Measurements from ENCODE around the gene CTPS2.

The CTPS2 gene

DNA sequence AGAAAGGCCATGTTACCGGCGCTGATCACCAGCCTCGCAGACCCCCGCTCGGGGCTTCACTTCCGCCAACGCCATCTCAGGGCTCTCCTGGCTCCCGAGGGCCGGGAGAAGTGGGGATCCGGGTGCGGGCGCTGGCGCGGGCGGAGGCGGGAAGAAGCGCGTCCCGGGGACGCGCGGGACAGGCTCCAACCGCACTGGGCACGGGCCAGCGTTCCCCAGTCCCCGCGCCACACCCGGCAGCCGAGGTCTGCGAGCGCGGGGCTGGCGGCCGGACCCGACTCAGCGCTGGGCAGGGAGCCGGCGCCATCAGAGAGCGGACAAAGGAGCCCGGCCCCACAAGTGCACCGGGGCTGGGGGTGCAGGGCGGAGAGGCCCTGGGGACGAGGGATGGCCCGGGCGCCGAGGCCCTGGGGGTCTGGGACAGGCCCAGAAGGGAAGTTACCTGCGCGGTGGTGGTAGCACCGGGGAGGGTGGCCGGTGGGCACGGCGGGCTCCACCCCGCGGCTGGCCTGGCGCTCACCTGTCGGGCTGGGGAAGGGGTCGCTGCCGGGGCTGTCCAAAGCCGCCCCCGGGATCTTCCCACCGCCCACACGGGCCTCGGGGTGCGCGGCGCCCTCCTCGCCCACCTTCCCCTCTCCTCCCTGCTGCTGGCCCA lies 449 bp downstream of the CTPS2 start:
- Histone ChIP-seq H3K4me1 (ENCODE audit: control insufficient read depth, low read depth, low read length) (peaks cover 6% of the 10 kb centered on the region), H3K27me3 (ENCODE audit: control insufficient read depth, insufficient read depth, low read length) (no peaks in the 10 kb centered on the region), H3K9me3 (ENCODE audit: control insufficient read depth, low read depth, low read length) (no peaks in the 10 kb centered on the region), H3K4me3 (ENCODE audit: low read length) (peak overlapping the region; percentile 82), H3K36me3 (ENCODE audit: control insufficient read depth, low read depth, low read length) (peaks cover 11% of the 10 kb centered on the region), H3K9ac (ENCODE audit: low read length) (peak overlapping the region; percentile 80), H3K27ac (ENCODE audit: low read length) (peak overlapping the region; percentile 66)

GRCh38 chrX:16711219-16711811 lies 1.2 kb downstream of the CTPS2 start:
- H3K27me3 ChIP-seq (ENCODE audit: control insufficient read depth, insufficient read depth, low read length), result no peaks in the 10 kb centered on the region
- peak overlapping the region; percentile 82 for H3K4me3 ChIP-seq (ENCODE audit: low read length)
- H3K36me3 ChIP-seq (ENCODE audit: control insufficient read depth, low read depth, low read length), result peaks cover 12% of the 10 kb centered on the region
- H3K9ac ChIP-seq (ENCODE audit: low read length), result peak overlapping the region; percentile 80
- peaks cover 6% of the 10 kb centered on the region for H3K4me1 ChIP-seq (ENCODE audit: control insufficient read depth, low read depth, low read length)
- H3K27ac ChIP-seq (ENCODE audit: low read length), result peak overlapping the region; percentile 66
- no peaks in the 10 kb centered on the region for H3K9me3 ChIP-seq (ENCODE audit: control insufficient read depth, low read depth, low read length)

- H3K4me3 ChIP-seq (ENCODE audit: low read length), result no peak overlapping the region
- no peaks in the 10 kb centered on the region for H3K27me3 ChIP-seq (ENCODE audit: control insufficient read depth, insufficient read depth, low read length)
- H3K36me3 ChIP-seq (ENCODE audit: control insufficient read depth, low read depth, low read length), result peaks cover 17% of the 10 kb centered on the region
- H3K9ac ChIP-seq (ENCODE audit: low read length), result no peak overlapping the region
- peaks cover 6% of the 10 kb centered on the region for H3K4me1 ChIP-seq (ENCODE audit: control insufficient read depth, low read depth, low read length)
- H3K9me3 ChIP-seq (ENCODE audit: control insufficient read depth, low read depth, low read length), result no peaks in the 10 kb centered on the region
- H3K27ac ChIP-seq (ENCODE audit: low read length), result no peak overlapping the region
These were observed 4.5 kb downstream of the CTPS2 start for GRCh38 chrX:16708016-16708415.

- no peaks in the 10 kb centered on the region for H3K27me3 ChIP-seq (ENCODE audit: control insufficient read depth, insufficient read depth, low read length)
- H3K9ac ChIP-seq (ENCODE audit: low read length), result no peak overlapping the region
- no peak overlapping the region for H3K27ac ChIP-seq (ENCODE audit: low read length)
- no peak overlapping the region for H3K4me3 ChIP-seq (ENCODE audit: low read length)
- no peaks in the 10 kb centered on the region for H3K4me1 ChIP-seq (ENCODE audit: control insufficient read depth, low read depth, low read length)
- H3K36me3 ChIP-seq (ENCODE audit: control insufficient read depth, low read depth, low read length), result peaks cover 34% of the 10 kb centered on the region
- H3K9me3 ChIP-seq (ENCODE audit: control insufficient read depth, low read depth, low read length), result no peaks in the 10 kb centered on the region
These were observed 7.1 kb downstream of the CTPS2 start for GRCh38 chrX:16705370-16705769.

DNA sequence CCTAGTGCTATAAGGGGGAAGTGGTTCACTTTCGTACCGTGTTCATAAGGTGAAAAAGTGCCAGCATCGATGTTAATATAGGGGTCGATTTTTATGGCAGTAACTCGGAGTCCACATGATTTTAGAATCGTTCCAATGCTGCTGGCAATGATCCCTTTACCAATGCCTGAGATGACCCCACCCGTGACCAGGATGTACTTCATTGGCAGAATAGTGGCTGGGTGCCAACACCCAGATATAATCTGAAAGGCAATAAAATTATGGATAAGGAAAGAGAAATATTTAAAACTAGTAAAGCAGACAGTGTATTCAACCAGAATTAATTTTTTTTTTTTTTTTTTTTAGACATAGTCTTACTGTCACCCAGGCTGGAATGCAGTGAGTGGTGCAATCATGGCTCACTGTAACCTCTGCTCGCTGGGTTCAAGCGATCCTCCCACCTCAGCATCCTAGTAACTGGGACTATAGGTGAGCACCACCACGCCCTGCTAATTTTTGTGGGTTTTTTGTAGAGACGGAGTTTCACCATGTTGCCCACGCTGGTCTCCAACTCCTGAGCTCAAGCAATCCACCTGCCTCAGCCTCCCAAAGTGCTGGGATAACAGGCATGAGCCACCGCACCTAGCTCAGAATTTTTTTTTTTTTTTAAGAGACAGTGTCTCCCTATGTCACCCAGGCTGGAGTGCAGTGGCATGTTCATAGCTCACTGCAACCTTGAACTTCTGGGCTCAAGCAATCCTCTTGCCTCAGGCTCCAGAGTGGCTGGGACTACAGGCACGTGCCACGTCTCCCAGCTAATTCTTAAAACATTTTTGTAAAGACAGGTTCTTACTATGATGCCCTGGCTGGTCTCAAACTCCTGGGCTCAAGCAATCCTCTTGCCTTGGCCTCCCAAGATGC lies 9.5 kb downstream of the CTPS2 start:
- Histone ChIP-seq H3K9ac (ENCODE audit: low read length) (no peak overlapping the region), H3K4me3 (ENCODE audit: low read length) (no peak overlapping the region), H3K9me3 (ENCODE audit: control insufficient read depth, low read depth, low read length) (no peaks in the 10 kb centered on the region), H3K36me3 (ENCODE audit: control insufficient read depth, low read depth, low read length) (peaks cover 48% of the 10 kb centered on the region), H3K27ac (ENCODE audit: low read length) (no peak overlapping the region), H3K27me3 (ENCODE audit: control insufficient read depth, insufficient read depth, low read length) (no peaks in the 10 kb centered on the region), H3K4me1 (ENCODE audit: control insufficient read depth, low read depth, low read length) (no peaks in the 10 kb centered on the region)

DNA sequence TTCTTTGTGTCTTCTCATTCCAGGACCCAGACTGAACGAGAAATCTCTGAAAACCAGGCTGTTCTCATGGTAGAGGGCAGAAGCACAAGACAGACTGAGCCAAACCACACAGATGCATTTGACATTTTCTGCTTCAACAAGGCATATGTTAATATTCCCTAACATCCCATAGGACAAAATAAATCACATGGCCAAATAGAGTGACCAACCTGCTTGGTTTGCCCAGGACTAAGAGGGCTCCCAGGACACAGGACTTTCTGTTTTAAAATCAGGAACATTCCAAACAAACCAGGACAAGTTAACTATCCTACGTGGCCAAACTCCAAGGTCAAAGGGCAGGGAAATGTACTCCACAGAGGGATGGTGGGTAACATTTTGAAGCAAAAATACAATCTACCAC lies 11.7 kb downstream of the CTPS2 start:
- no peak overlapping the region for H3K9ac ChIP-seq (ENCODE audit: low read length)
- no peaks in the 10 kb centered on the region for H3K4me1 ChIP-seq (ENCODE audit: control insufficient read depth, low read depth, low read length)
- no peaks in the 10 kb centered on the region for H3K9me3 ChIP-seq (ENCODE audit: control insufficient read depth, low read depth, low read length)
- no peak overlapping the region for H3K4me3 ChIP-seq (ENCODE audit: low read length)
- no peaks in the 10 kb centered on the region for H3K27me3 ChIP-seq (ENCODE audit: control insufficient read depth, insufficient read depth, low read length)
- H3K27ac ChIP-seq (ENCODE audit: low read length), result no peak overlapping the region
- H3K36me3 ChIP-seq (ENCODE audit: control insufficient read depth, low read depth, low read length), result peaks cover 56% of the 10 kb centered on the region

DNA sequence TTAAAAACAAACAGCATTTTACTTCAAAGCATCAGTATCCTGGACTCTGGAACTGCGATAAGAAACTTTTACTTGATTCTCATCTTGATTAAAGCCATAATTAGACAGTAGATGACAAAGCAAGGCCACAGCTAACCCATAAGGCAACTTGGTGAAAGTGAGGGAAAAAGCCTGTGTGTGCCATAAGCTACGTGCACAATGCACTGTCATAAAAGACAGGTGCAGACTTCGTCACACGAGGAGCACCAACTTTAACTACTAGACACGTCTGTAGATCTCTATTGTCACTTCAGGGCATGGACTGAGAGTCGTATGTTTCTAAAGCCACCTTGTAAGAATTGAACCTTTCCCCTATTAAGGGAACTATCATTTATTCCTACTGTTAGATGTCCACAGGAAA lies 13.1 kb downstream of the CTPS2 start:
- Histone ChIP-seq H3K27ac (ENCODE audit: low read length) (no peak overlapping the region), H3K4me1 (ENCODE audit: control insufficient read depth, low read depth, low read length) (no peaks in the 10 kb centered on the region), H3K27me3 (ENCODE audit: control insufficient read depth, insufficient read depth, low read length) (no peaks in the 10 kb centered on the region), H3K9ac (ENCODE audit: low read length) (no peak overlapping the region), H3K9me3 (ENCODE audit: control insufficient read depth, low read depth, low read length) (no peaks in the 10 kb centered on the region), H3K4me3 (ENCODE audit: low read length) (no peak overlapping the region), H3K36me3 (ENCODE audit: control insufficient read depth, low read depth, low read length) (peaks cover 52% of the 10 kb centered on the region)

- no peak overlapping the region for H3K4me3 ChIP-seq (ENCODE audit: low read length)
- no peak overlapping the region for H3K9ac ChIP-seq (ENCODE audit: low read length)
- H3K9me3 ChIP-seq (ENCODE audit: control insufficient read depth, low read depth, low read length), result no peaks in the 10 kb centered on the region
- no peaks in the 10 kb centered on the region for H3K4me1 ChIP-seq (ENCODE audit: control insufficient read depth, low read depth, low read length)
- H3K27ac ChIP-seq (ENCODE audit: low read length), result no peak overlapping the region
- no peaks in the 10 kb centered on the region for H3K27me3 ChIP-seq (ENCODE audit: control insufficient read depth, insufficient read depth, low read length)
- H3K36me3 ChIP-seq (ENCODE audit: control insufficient read depth, low read depth, low read length), result peaks cover 65% of the 10 kb centered on the region
These were observed 15.5 kb downstream of the CTPS2 start for GRCh38 chrX:16696956-16697355.

DNA sequence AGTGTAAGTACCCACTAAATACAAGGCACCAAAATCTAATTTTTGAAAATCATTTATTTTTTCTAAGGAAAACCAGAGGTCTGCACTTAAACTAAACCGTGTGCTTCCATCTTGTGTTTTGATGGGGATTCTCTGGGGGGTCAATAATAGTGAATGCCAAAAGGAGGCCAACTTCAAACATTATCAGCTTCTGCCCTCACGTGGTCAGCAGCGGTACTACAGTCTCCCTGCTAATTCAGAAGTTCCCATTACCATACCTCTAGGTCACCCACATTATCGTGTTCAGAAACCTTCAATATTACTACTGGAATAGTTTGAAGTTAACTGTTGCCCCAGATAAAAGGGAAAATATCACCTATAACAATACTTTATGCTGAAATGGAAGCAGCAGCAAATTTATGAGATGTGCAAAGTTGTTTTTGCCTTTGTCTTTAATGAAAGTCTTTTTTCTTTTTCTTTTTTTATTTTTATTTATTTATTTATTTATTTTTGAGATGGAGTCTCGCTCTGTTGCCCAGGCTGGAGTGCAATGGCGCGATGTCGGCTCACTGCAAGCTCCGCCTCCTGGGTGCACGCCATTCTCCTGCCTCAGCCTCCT lies 17.3 kb downstream of the CTPS2 start:
- no peaks in the 10 kb centered on the region for H3K27me3 ChIP-seq (ENCODE audit: control insufficient read depth, insufficient read depth, low read length)

DNA sequence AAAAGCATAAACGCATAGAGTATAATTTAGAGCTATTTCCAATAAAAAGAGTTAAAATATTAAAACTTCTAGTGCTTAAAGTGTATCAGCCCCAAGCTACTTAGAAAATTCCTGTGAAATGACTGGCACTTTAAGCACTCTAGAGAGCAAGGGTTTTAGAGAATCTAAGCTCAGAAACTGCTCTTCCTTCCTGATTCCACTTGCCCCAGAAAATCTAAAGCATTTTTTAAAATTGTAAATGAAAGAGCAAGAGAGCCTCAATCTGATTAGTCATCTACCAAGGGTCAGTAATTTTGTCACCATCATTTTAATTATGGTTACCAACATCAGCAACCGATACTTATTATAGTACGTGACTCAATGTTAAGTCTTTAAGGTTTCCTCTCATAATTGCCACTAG lies 25.0 kb downstream of the CTPS2 start:
- Histone ChIP-seq H3K4me1 (ENCODE audit: control insufficient read depth, low read depth, low read length) (no peaks in the 10 kb centered on the region), H3K9ac (ENCODE audit: low read length) (no peak overlapping the region), H3K4me3 (ENCODE audit: low read length) (no peak overlapping the region), H3K9me3 (ENCODE audit: control insufficient read depth, low read depth, low read length) (no peaks in the 10 kb centered on the region), H3K27me3 (ENCODE audit: control insufficient read depth, insufficient read depth, low read length) (no peaks in the 10 kb centered on the region), H3K27ac (ENCODE audit: low read length) (no peak overlapping the region), H3K36me3 (ENCODE audit: control insufficient read depth, low read depth, low read length) (peaks cover 82% of the 10 kb centered on the region)

More for the DNA sequence above, 17.3 kb downstream of the CTPS2 start:
- H3K9ac ChIP-seq (ENCODE audit: low read length), result no peak overlapping the region
- H3K9me3 ChIP-seq (ENCODE audit: control insufficient read depth, low read depth, low read length), result no peaks in the 10 kb centered on the region
- H3K4me3 ChIP-seq (ENCODE audit: low read length), result no peak overlapping the region
- no peak overlapping the region for H3K27ac ChIP-seq (ENCODE audit: low read length)
- peaks cover 73% of the 10 kb centered on the region for H3K36me3 ChIP-seq (ENCODE audit: control insufficient read depth, low read depth, low read length)
- H3K4me1 ChIP-seq (ENCODE audit: control insufficient read depth, low read depth, low read length), result no peaks in the 10 kb centered on the region

- Histone ChIP-seq H3K36me3 (ENCODE audit: control insufficient read depth, low read depth, low read length) (peaks cover 84% of the 10 kb centered on the region), H3K27ac (ENCODE audit: low read length) (no peak overlapping the region), H3K27me3 (ENCODE audit: control insufficient read depth, insufficient read depth, low read length) (no peaks in the 10 kb centered on the region)
These were observed 29.3 kb downstream of the CTPS2 start for GRCh38 chrX:16683007-16683664.

More at GRCh38 chrX:16683007-16683664, 29.3 kb downstream of the CTPS2 start:
- Histone ChIP-seq H3K9ac (ENCODE audit: low read length) (no peak overlapping the region), H3K9me3 (ENCODE audit: control insufficient read depth, low read depth, low read length) (no peaks in the 10 kb centered on the region), H3K4me1 (ENCODE audit: control insufficient read depth, low read depth, low read length) (no peaks in the 10 kb centered on the region), H3K4me3 (ENCODE audit: low read length) (no peak overlapping the region)
